GM21737 (cell line): ENCODE results near the gene TOP3A.
"Not testable (repeated sequence)": the region's sequence is repeated elsewhere in the genome, so short reads cannot be mapped to it uniquely, and the experiment has no call there.

Experiments
- ATAC-seq: cut with Tn5 transposase; IDR thresholded peaks from one replicate; pipeline ENCODE4 v1.9.1; 2021; ENCODE audit warnings: mild to moderate bottlenecking, moderate library complexity; ENCODE audit not compliant: unreplicated experiment

Gene TOP3A, protein sequence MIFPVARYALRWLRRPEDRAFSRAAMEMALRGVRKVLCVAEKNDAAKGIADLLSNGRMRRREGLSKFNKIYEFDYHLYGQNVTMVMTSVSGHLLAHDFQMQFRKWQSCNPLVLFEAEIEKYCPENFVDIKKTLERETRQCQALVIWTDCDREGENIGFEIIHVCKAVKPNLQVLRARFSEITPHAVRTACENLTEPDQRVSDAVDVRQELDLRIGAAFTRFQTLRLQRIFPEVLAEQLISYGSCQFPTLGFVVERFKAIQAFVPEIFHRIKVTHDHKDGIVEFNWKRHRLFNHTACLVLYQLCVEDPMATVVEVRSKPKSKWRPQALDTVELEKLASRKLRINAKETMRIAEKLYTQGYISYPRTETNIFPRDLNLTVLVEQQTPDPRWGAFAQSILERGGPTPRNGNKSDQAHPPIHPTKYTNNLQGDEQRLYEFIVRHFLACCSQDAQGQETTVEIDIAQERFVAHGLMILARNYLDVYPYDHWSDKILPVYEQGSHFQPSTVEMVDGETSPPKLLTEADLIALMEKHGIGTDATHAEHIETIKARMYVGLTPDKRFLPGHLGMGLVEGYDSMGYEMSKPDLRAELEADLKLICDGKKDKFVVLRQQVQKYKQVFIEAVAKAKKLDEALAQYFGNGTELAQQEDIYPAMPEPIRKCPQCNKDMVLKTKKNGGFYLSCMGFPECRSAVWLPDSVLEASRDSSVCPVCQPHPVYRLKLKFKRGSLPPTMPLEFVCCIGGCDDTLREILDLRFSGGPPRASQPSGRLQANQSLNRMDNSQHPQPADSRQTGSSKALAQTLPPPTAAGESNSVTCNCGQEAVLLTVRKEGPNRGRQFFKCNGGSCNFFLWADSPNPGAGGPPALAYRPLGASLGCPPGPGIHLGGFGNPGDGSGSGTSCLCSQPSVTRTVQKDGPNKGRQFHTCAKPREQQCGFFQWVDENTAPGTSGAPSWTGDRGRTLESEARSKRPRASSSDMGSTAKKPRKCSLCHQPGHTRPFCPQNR

DNA sequence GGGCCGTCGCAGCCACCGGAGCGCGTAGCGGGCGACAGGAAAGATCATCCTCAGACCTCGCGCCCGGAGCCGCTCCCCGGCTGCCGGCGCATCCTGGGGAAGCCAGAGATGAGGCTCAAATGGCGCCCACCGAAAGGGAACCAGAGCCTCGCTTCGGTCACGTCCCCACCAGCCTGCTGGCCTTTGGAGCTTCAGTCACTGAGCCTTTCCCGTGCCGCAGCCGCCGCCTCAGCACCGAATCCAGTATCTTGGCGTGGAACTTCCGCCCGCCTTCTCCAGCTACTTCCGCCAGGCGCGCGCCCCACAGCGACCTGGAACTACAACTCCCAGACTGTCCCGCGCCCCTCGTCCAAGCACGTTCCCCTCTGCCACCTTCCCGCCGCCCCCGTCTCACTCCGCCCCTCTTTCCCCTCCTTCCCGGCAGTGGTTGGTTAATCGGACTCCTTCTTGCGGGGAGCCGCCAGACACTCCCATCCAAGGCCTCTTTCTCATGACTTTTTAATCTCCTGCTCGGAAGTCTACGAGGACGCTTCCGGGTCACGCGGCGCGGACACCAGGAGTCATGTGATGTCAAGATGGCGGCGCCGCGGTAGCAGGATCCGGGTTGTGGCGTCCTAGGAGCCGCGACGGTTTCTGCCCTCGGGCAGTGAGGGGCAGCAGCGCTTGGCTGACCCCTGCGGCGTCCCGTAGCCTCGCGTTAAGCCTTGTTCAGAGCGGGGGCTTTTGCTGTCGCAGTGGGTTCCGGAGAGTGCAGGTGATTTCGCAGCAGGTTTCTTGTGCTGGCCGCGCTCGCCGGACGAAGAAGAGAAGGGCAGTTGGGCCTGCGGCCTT, at the start of gene TOP3A, which contains the start of gene SMCR8:
TSS of gene TOP3A (minus strand) at position 264 of the 831 bp plus-strand sequence. CDS start at position 48, 216 bp downstream.
TSS of gene SMCR8 (plus strand) at position 563 of the 831 bp plus-strand sequence. CDS start 497 bp downstream, outside the sequence.
- ATAC-seq: peak; percentile 72

GRCh38 chr17:18364166-18364565, 49.4 kb upstream of the TOP3A start:
- ATAC-seq: no peak

- ATAC-seq: peak; percentile 99
These were observed 48.6 kb upstream of the TOP3A start, which contains the start of gene SHMT1 for GRCh38 chr17:18363101-18364049. SHMT1 (minus strand) TSS chr17:18363550; CDS start chr17:18355981, 7,569 bp downstream.

- peak; percentile 4 for ATAC-seq
These were observed 47.9 kb upstream of the TOP3A start for GRCh38 chr17:18362698-18363100.

DNA sequence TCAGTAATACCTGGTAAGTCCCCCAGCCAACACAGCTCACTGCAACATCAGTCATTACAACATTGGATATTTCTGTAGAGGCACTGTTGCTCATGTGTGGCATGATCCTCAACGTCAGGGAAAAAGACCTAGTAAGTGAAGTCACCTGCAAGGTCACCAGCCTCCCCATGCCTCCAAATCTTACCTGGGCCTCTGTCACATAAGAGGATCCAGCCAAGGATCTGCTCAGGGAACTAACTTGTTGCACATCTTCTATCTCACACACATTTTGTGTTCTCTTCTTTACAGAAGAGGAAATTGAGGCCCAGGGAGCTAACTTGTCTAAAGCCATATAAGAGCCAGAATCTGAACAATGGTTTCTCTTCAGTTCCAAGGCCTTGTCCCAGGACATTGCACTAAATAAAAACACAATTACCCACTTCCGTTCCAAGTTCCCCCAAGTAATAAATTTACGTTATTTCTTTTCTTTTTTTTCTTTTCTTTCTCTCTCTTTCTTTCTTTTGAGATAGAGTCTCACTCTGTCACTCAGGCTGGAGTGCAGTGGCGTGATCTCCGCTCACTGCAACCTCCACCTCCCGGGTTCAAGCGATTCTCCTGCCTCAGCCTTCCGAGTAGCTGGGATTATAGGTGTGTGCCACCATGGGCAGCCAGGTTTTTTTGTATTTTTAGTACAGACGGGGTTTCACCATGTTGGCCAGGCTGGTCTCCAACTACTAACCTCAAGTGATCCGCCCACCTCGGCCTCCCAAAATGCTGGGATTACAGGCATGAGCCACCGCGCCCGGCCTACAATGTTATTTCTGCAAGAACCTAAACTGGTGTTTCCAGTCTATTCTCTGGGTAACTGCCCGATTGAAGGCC, 47.3 kb upstream of the TOP3A start:
- no peak for ATAC-seq

GRCh38 chr17:18360518-18360917, 45.7 kb upstream of the TOP3A start:
- no peak for ATAC-seq

- no peak for ATAC-seq
These were observed 41.8 kb upstream of the TOP3A start for GRCh38 chr17:18356624-18357023.

DNA sequence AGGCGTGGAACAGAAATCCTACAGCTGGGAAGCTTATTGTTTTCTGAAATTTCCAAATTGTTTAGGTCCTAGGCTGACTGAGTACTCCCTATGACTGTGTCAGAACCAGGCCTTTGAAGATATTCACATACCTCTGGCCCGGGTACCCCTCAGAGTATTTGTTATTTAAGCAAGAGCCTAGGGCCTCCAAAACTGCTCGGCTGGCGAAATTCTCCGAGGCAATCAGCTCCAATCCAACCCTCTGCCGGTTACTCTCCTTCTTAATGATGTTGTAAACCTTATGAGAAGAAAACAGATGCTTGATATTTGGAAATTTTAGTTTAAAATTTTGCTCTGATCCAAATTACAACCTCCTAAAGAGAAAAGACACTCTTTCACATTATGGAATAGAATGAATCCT, 38.7 kb upstream of the TOP3A start:
- no peak for ATAC-seq

GRCh38 chr17:18344021-18344420, 29.2 kb upstream of the TOP3A start:
- ATAC-seq: no peak

GRCh38 chr17:18339933-18340332, 25.1 kb upstream of the TOP3A start:
- no peak for ATAC-seq

- not testable (repeated sequence) for ATAC-seq
These were observed 23.4 kb upstream of the TOP3A start for GRCh38 chr17:18338158-18338557.

GRCh38 chr17:18332909-18333489, 18.2 kb upstream of the TOP3A start:
- ATAC-seq: no peak

- no peak for ATAC-seq
These were observed 17.1 kb upstream of the TOP3A start for GRCh38 chr17:18331879-18332278.

- no peak for ATAC-seq
These were observed 13.9 kb upstream of the TOP3A start for GRCh38 chr17:18328643-18329204.

DNA sequence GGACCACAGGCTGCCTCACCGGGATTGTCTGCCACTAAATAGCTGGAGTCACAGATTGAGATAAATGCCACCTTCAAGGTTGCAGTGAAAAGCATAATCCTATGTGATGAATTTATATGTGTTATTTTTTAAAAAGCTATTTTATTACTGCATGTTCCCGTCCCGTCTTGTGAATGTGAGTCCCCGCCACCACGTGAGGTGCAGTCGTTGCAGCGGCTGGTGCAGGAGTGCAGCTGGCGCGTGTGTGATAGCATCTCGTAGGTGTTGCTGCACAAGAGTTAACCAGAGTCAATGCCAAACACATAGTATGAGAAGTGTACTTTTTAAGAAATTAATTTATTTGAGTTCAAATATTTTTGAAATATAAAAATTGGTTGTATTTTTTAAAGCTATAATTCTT, 12.8 kb upstream of the TOP3A start:
- no peak for ATAC-seq

GRCh38 chr17:18327093-18327492, 12.3 kb upstream of the TOP3A start:
- ATAC-seq: no peak

- ATAC-seq: no peak
These were observed 11.8 kb upstream of the TOP3A start for GRCh38 chr17:18326572-18326971.

- no peak for ATAC-seq
These were observed 11.2 kb upstream of the TOP3A start for GRCh38 chr17:18326039-18326438.
